HG03442 (cell line): ENCODE measurements around the gene IRAK2.
A peak's percentile ranks its signal among the peaks of the same experiment; 100 is the strongest.

Experiments used
- ATAC-seq: cut with Tn5 transposase; IDR thresholded peaks from one replicate; pipeline ENCODE4 v1.9.1; 2021; ENCODE audit warnings: mild to moderate bottlenecking, moderate library complexity; ENCODE audit not compliant: unreplicated experiment

The IRAK2 gene

GRCh38 chr3:10187944-10188343, 23.2 kb downstream of the IRAK2 start:
- ATAC-seq, result no peak

- no peak for ATAC-seq
These were observed 24.3 kb downstream of the IRAK2 start for GRCh38 chr3:10188804-10189556.

- no peak for ATAC-seq
These were observed 25.0 kb downstream of the IRAK2 start for GRCh38 chr3:10189557-10190354.

- no peak for ATAC-seq
These were observed 28.4 kb downstream of the IRAK2 start for GRCh38 chr3:10192953-10193691.

GRCh38 chr3:10193692-10194327, 29.1 kb downstream of the IRAK2 start:
- ATAC-seq, result no peak

- no peak for ATAC-seq
These were observed 29.8 kb downstream of the IRAK2 start for GRCh38 chr3:10194328-10195071.

- ATAC-seq, result no peak
These were observed 30.8 kb downstream of the IRAK2 start for GRCh38 chr3:10195366-10196089.

GRCh38 chr3:10196389-10197052, 31.8 kb downstream of the IRAK2 start:
- no peak for ATAC-seq

GRCh38 chr3:10198226-10198625, 33.5 kb downstream of the IRAK2 start:
- no peak for ATAC-seq

- ATAC-seq, result peak; percentile 72
These were observed 34.3 kb downstream of the IRAK2 start for GRCh38 chr3:10198761-10199649.

- no peak for ATAC-seq
These were observed 40.2 kb downstream of the IRAK2 start for GRCh38 chr3:10204921-10205320.

- no peak for ATAC-seq
These were observed 40.9 kb downstream of the IRAK2 start for GRCh38 chr3:10205451-10206165.

GRCh38 chr3:10206166-10206511, 41.4 kb downstream of the IRAK2 start:
- ATAC-seq, result no peak

GRCh38 chr3:10213156-10213792, 48.6 kb downstream of the IRAK2 start:
- ATAC-seq, result no peak

GRCh38 chr3:10215578-10216368, 51.1 kb downstream of the IRAK2 start:
- ATAC-seq, result no peak

- ATAC-seq, result no peak
These were observed 52.6 kb downstream of the IRAK2 start for GRCh38 chr3:10217359-10217758.
